ENCODE measurements around the gene RXFP4. TPM values are rescaled to one million over a fixed set of nuclear protein-coding genes. Genes with fewer than 3 reads are reported as not detected.
"Not testable (repeated sequence)": the region's sequence is repeated elsewhere in the genome, so short reads cannot be mapped to it uniquely, and the experiment has no call there.

The RXFP4 gene
- total and polyA plus RNA-seq, 2 donors = 0.18 TPM; not detected in 1

GRCh38 chr1:155912056-155912536 lies 29.3 kb upstream of the RXFP4 start:
- DNase-seq (ENCODE audit: extremely low spot score) = no peak
- Histone ChIP-seq H3K36me3 (ENCODE audit: insufficient read depth) (peaks cover 4% of the 10 kb centered on the region), H3K27ac (ENCODE audit: low read depth) (no peak overlapping the region), H3K4me3 (ENCODE audit: low read depth, low read length) (no peak overlapping the region), H3K4me1 (ENCODE audit: insufficient read depth) (no peaks in the 10 kb centered on the region)
- WGBS = 83% methylated on average over 11 of the region's 11 CpGs

- no peak for DNase-seq (ENCODE audit: extremely low spot score)
- Histone ChIP-seq H3K36me3 (ENCODE audit: insufficient read depth) (peaks cover 12% of the 10 kb centered on the region), H3K4me3 (ENCODE audit: low read depth, low read length) (no peak overlapping the region), H3K4me1 (ENCODE audit: insufficient read depth) (no peaks in the 10 kb centered on the region), H3K27ac (ENCODE audit: low read depth) (no peak overlapping the region)
- 70% methylated on average over 6 of the region's 6 CpGs for WGBS
Observed at GRCh38 chr1:155913969-155914757, 27.3 kb upstream of the RXFP4 start.

GRCh38 chr1:155918660-155919059 lies 22.8 kb upstream of the RXFP4 start:
- Histone ChIP-seq H3K4me3 (ENCODE audit: low read depth, low read length) (no peak overlapping the region), H3K4me1 (ENCODE audit: insufficient read depth) (no peaks in the 10 kb centered on the region), H3K36me3 (ENCODE audit: insufficient read depth) (peaks cover 14% of the 10 kb centered on the region), H3K27ac (ENCODE audit: low read depth) (no peak overlapping the region)
- 72% methylated on average over 3 of the region's 3 CpGs for WGBS
- DNase-seq (ENCODE audit: extremely low spot score) = no peak

- Histone ChIP-seq H3K27ac (ENCODE audit: low read depth) (no peak overlapping the region), H3K4me3 (ENCODE audit: low read depth, low read length) (no peak overlapping the region), H3K4me1 (ENCODE audit: insufficient read depth) (no peaks in the 10 kb centered on the region), H3K36me3 (ENCODE audit: insufficient read depth) (peaks cover 14% of the 10 kb centered on the region)
- no peak for DNase-seq (ENCODE audit: extremely low spot score)
- WGBS = 96% methylated on average over 2 of the region's 2 CpGs
Observed at GRCh38 chr1:155919801-155920200, 21.6 kb upstream of the RXFP4 start.

- H3K4me3 ChIP-seq (ENCODE audit: low read depth, low read length) = no peak overlapping the region
- no peak for DNase-seq (ENCODE audit: extremely low spot score)
- WGBS = 93% methylated on average over 3 of the region's 3 CpGs
- H3K36me3 ChIP-seq (ENCODE audit: insufficient read depth) = peaks cover 16% of the 10 kb centered on the region
- no peak overlapping the region for H3K27ac ChIP-seq (ENCODE audit: low read depth)
- no peaks in the 10 kb centered on the region for H3K4me1 ChIP-seq (ENCODE audit: insufficient read depth)
Observed at GRCh38 chr1:155920717-155921116, 20.7 kb upstream of the RXFP4 start.

- no peak overlapping the region for H3K4me3 ChIP-seq (ENCODE audit: low read depth, low read length)
- no peak for DNase-seq (ENCODE audit: extremely low spot score)
- H3K4me1 ChIP-seq (ENCODE audit: insufficient read depth) = no peaks in the 10 kb centered on the region
- H3K27ac ChIP-seq (ENCODE audit: low read depth) = no peak overlapping the region
- 93% methylated on average over 2 of the region's 2 CpGs for WGBS
- peaks cover 13% of the 10 kb centered on the region for H3K36me3 ChIP-seq (ENCODE audit: insufficient read depth)
Observed at GRCh38 chr1:155925506-155925905, 15.9 kb upstream of the RXFP4 start.

- H3K4me3 ChIP-seq (ENCODE audit: low read depth, low read length) = no peak overlapping the region
- no peak for DNase-seq (ENCODE audit: extremely low spot score)
- peaks cover 11% of the 10 kb centered on the region for H3K36me3 ChIP-seq (ENCODE audit: insufficient read depth)
- H3K4me1 ChIP-seq (ENCODE audit: insufficient read depth) = peaks cover 2% of the 10 kb centered on the region
- WGBS = 51% methylated on average over 5 of the region's 5 CpGs
- no peak overlapping the region for H3K27ac ChIP-seq (ENCODE audit: low read depth)
Observed at GRCh38 chr1:155929057-155929456, 12.4 kb upstream of the RXFP4 start.

GRCh38 chr1:155930725-155931124 lies 10.7 kb upstream of the RXFP4 start:
- H3K4me3 ChIP-seq (ENCODE audit: low read depth, low read length) = not testable (repeated sequence)

GRCh38 chr1:155931332-155932038 lies 10.0 kb upstream of the RXFP4 start:
- no peak for DNase-seq (ENCODE audit: extremely low spot score)
- H3K27ac ChIP-seq (ENCODE audit: low read depth) = peak overlapping the region; percentile 1
- peaks cover 2% of the 10 kb centered on the region for H3K4me1 ChIP-seq (ENCODE audit: insufficient read depth)
- WGBS = 74% methylated on average over 7 of the region's 7 CpGs
- H3K4me3 ChIP-seq (ENCODE audit: low read depth, low read length) = no peak overlapping the region
- peaks cover 9% of the 10 kb centered on the region for H3K36me3 ChIP-seq (ENCODE audit: insufficient read depth)

More at GRCh38 chr1:155930725-155931124, 10.7 kb upstream of the RXFP4 start:
- not testable (repeated sequence) for H3K36me3 ChIP-seq (ENCODE audit: insufficient read depth); DNase-seq (ENCODE audit: extremely low spot score); H3K4me1 ChIP-seq (ENCODE audit: insufficient read depth); H3K27ac ChIP-seq (ENCODE audit: low read depth)
- 75% methylated on average over 10 of the region's 10 CpGs for WGBS

- no peak overlapping the region for H3K4me3 ChIP-seq (ENCODE audit: low read depth, low read length)
- no peak overlapping the region for H3K27ac ChIP-seq (ENCODE audit: low read depth)
- no peak for DNase-seq (ENCODE audit: extremely low spot score)
- 63% methylated on average over 1 of the region's 1 CpG for WGBS
- peaks cover 2% of the 10 kb centered on the region for H3K4me1 ChIP-seq (ENCODE audit: insufficient read depth)
- peaks cover 7% of the 10 kb centered on the region for H3K36me3 ChIP-seq (ENCODE audit: insufficient read depth)
Observed at GRCh38 chr1:155932081-155932480, 9.4 kb upstream of the RXFP4 start.

GRCh38 chr1:155932487-155932886 lies 9.0 kb upstream of the RXFP4 start:
- WGBS = 82% methylated on average over 5 of the region's 5 CpGs
- H3K27ac ChIP-seq (ENCODE audit: low read depth) = no peak overlapping the region
- H3K4me3 ChIP-seq (ENCODE audit: low read depth, low read length) = no peak overlapping the region
- H3K36me3 ChIP-seq (ENCODE audit: insufficient read depth) = peaks cover 7% of the 10 kb centered on the region
- no peak for DNase-seq (ENCODE audit: extremely low spot score)
- peaks cover 2% of the 10 kb centered on the region for H3K4me1 ChIP-seq (ENCODE audit: insufficient read depth)

- no peak for DNase-seq (ENCODE audit: extremely low spot score)
- Histone ChIP-seq H3K4me1 (ENCODE audit: insufficient read depth) (peaks cover 2% of the 10 kb centered on the region), H3K27ac (ENCODE audit: low read depth) (peak overlapping the region; percentile 84), H3K4me3 (ENCODE audit: low read depth, low read length) (peak overlapping the region; percentile 86), H3K36me3 (ENCODE audit: insufficient read depth) (peaks cover 5% of the 10 kb centered on the region)
- WGBS = 4% methylated on average over 10 of the region's 10 CpGs
Observed at GRCh38 chr1:155933591-155934096, 7.8 kb upstream of the RXFP4 start.

GRCh38 chr1:155934097-155934935 lies 7.1 kb upstream of the RXFP4 start, which contains the start of gene KHDC4:
Gene KHDC4, minus strand, starts transcription at chr1:155934413. Its CDS starts 40 bp downstream, at chr1:155934373.
- Histone ChIP-seq H3K36me3 (ENCODE audit: insufficient read depth) (peaks cover 3% of the 10 kb centered on the region), H3K4me3 (ENCODE audit: low read depth, low read length) (peak within 1 kb of the TSS; percentile 86), H3K4me1 (ENCODE audit: insufficient read depth) (peaks cover 2% of the 10 kb centered on the region), H3K27ac (ENCODE audit: low read depth) (peak within 1 kb of the TSS; percentile 84)
- under 1% methylated on average over 50 of the region's 50 CpGs for WGBS
- DNase-seq (ENCODE audit: extremely low spot score) = peak; percentile 99

Data from urinary bladder (tissue), 4 donors.